ENCODE results near the gene GADL1.

GRCh38 chr3:30764891-30765290 lies 129.6 kb downstream of the GADL1 start:
- TF ChIP-seq CTCF (conservative IDR thresholded peaks at IDR 0.05), result no peak
- TF ChIP-seq EZH2 (IDR thresholded peaks at IDR 0.05; ENCODE audit: low read depth), result no peak

Measured in PC-9 (cell line).